B cell (primary cell): ENCODE results near the gene CLSTN2.

Experiments used
- CTCF ChIP-seq: fragments of 200-600 bp; IDR thresholded peaks from one replicate; pipeline ENCODE4 v1.8.0; 2022; ENCODE audit warnings: antibody characterized with exemption, mild to moderate bottlenecking
- EZH2 ChIP-seq: IDR thresholded peaks from 2 replicates; pipeline ENCODE4 v1.6.1; 2012; ENCODE audit warnings: borderline replicate concordance, low read depth, mild to moderate bottlenecking, moderate library complexity, low read length; ENCODE audit not compliant: insufficient read depth, poor library complexity, severe bottlenecking

- TF ChIP-seq CTCF (no peak), EZH2 (no peak)
Observed at GRCh38 chr3:140421884-140422283, 486.9 kb downstream of the CLSTN2 start.
